IPS-NIHi11 (cell line): ENCODE data around the gene MX2.

Experiments used
- DNase-seq: peaks from one replicate; pipeline ENCODE4 v3.0.0; 2012; ENCODE audit warnings: mixed read lengths, low spot score

MX2 gene

DNA sequence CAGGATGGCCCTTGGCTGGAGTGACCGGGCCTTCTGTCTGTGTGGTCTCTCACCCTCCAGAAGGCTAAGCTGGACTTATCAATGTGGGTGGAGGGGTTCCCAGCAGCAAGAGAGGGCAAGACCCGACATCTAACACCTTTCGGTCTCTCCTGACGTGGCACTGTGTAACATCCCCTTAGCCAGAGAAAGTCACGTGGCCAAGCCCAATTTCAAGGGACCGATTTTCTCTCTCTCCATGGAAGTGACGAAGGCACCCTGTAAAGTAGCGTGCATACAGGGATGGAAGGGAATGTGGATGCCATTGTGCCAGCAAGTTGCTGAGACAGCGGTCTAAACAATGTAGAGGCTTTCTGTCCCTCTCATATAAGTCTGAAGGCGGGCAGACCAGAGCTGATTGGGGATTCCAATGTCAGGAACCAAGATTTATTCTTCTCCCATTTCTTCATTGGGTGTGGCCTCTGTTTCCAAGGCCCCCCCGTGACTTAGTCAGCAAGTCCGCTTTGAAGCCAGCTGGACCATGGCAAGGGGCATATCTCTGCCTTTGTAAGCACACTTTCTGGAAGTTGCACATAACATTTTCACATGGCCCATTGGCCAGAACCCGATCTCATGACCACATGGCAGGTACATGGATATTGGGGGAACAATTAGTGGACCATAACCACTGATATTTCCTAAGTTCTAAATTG is 76.7 kb downstream of the MX2 start:
- no peak for DNase-seq

DNA sequence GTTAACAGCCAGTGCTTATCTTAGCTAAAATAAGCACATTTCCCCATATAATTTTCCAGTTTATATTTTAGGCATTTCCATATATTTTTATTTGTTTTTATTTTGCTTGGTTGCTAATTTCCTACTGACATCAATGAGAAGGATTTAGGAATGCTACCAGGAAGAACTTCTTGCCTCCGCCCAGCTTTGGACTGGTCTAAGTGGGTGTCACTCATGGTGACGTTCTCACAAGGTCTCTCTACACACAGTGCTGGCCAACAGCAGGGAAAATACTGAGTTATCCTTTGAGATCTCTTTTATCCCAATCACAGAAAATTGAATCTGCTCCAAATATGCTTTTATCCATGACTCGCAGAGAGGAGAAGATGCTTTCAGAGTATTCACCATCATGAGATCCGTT is 77.4 kb downstream of the MX2 start:
- DNase-seq = no peak

DNA sequence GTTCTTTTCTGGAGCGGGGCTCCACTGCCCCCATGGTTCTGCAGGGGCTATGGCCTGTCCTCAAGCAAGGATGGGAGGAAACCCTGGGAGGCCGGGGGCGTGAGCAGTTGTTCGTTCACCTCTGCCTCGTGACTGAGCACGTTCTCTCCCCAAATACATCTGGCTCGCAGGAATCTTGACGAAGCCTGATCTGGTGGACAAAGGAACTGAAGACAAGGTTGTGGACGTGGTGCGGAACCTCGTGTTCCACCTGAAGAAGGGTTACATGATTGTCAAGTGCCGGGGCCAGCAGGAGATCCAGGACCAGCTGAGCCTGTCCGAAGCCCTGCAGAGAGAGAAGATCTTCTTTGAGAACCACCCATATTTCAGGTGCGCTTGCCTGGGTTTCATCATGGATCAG is 79.7 kb downstream of the MX2 start:
- no peak for DNase-seq

DNA sequence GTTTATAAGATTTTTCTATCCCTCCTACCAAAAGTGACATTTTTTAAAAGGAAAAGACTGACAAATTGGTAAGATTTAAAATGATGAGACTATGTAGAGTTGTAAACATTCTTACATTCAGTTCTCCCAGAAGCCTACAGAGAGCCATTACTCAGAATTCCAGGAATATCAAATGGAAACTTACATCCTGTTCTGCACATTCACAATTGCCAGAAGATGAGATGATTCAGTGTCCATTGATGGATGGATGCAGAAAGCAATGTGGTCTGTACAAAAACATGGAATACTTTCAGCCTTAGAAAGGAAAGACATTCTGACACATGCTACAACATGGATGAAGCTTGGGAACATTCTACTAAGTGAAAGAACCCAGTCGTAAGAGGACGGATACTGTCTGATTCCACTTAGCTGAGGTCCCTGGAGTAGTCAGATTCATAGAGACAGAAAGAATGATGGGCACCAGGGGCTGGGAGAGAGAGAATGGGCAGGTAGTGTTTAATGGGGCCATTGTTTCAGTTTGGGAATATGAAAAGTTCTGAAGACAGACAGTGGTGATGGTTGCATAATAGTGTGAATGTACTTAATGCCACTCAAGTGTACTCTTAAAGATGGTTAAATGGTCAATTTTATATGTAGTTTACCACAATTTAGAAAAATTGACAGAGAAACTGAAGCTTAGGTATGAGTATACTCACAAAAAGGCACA is 80.8 kb downstream of the MX2 start:
- no peak for DNase-seq

DNA sequence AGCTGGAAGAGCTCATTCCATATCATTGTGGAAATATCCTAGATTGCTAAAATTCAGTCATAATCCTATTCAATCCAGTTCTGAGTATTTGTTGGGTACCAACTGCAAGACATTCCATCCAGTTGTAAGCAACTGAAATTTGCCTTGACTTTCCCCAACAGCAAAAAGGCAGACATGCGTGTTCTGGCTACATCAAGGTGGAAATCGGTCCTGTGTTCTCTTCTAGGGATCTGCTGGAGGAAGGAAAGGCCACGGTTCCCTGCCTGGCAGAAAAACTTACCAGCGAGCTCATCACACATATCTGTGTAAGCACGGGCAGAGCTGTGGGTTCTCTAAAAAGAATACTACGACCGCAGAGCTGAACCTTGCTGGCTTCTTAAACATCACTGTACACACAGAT is 81.7 kb downstream of the MX2 start:
- no peak for DNase-seq

DNA sequence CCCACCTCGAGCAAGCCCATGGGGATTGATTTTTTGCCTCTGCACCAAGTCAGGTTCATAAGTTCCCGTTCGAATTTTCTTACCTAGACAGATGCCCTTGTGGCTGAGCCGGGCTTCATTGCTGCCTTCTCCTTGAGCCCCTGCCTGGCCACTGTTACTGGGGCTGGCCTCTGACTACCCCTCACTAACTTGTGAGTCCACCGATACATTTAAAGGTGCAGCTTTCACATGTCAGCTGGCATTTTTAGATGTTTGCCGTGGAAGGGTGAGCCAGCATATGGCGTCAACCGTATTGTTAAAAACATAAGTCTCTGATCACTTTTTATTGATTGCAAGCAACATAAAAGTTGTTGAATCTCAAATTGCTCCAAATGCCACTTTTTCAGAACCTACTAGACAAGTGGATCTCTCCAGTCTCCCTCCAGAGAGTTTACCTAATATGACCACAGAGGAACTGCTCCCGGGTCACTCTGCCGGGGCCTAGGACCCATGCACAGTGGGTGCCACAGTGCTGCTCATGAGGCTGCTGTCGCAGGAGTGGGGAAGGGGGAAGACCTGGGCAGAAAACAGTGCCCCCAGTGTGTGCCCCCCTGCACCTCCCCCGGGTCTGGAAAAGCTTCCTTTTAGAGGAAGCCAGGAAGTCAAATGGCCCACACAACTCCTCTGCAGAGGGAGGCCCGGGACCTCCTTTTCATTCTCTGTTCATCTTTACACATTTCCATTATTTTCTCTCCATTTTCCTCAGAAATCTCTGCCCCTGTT is 83.1 kb downstream of the MX2 start:
- DNase-seq = no peak

DNA sequence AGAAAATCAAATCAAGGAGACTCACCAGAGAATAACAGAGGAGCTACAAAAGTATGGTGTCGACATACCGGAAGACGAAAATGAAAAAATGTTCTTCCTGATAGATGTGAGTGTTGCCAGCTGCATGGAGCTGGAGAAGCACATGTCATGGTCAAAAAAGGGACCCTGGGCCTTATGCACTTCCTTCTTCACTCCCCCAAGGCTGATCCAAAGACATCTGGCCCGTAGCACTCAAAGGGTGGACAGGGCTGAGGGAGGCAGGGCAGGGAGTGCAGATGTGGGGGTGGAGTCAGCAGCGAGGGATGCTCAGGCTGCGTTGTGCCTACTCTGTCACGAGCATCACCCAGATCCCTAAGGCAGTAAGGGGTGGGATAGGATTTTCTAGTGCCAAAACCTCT is 83.6 kb downstream of the MX2 start:
- DNase-seq = no peak

DNA sequence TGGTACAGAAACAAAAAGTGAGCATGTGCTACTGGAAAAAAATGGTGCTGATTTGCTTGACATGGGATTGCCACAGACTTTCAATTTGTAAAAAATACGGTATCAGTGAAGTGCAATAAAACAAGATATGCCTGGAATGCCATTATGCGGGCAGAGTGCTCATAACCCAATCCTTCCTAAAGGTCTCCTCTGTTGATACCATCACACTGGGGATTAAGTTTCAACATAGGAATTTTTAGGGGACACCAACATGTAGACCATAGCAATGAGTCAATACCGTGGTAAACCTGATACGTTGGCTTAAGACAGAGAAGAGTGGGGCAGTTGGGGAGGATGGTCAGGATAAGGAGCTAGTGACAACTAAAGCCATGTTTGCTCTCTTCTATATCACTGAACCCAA is 84.8 kb downstream of the MX2 start:
- DNase-seq = no peak

DNA sequence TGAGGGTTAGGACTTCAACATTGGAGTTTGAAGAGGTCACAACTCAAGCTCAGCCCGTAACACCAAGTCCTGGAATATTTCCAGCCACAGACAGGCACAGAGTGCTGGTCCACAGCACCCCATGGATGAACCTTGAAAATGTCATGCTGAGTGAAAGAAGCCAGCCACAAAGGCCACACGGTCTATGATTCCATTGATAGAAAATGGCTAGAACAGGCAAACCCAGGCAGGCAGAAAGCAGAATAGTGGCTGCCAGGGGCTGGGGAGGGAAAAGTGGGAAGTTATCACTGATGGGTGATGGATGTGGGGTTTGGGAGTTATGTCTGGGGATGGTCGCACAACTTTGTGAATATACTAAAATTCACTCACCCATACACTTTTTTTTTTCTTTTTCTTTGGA is 85.5 kb downstream of the MX2 start:
- DNase-seq = no peak

DNA sequence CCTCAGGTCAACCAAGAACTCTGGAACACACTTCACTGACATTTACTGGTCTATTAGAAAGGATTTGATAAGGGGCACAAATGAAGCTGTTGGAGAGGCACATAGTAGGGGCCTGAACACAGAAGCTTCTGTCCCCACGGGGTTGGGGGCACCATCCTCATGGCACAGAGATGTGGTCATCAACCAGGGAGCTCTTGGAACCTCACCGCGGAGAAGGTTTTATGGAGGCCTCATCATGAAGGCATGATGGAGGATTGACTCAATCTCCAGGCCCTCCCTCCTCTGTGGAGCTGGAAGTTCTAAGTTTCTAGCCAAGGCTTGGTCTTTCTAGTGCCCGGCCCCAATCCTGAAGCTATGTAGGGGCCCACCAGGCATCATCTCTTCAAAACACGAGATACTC is 87.8 kb downstream of the MX2 start:
- no peak for DNase-seq

DNA sequence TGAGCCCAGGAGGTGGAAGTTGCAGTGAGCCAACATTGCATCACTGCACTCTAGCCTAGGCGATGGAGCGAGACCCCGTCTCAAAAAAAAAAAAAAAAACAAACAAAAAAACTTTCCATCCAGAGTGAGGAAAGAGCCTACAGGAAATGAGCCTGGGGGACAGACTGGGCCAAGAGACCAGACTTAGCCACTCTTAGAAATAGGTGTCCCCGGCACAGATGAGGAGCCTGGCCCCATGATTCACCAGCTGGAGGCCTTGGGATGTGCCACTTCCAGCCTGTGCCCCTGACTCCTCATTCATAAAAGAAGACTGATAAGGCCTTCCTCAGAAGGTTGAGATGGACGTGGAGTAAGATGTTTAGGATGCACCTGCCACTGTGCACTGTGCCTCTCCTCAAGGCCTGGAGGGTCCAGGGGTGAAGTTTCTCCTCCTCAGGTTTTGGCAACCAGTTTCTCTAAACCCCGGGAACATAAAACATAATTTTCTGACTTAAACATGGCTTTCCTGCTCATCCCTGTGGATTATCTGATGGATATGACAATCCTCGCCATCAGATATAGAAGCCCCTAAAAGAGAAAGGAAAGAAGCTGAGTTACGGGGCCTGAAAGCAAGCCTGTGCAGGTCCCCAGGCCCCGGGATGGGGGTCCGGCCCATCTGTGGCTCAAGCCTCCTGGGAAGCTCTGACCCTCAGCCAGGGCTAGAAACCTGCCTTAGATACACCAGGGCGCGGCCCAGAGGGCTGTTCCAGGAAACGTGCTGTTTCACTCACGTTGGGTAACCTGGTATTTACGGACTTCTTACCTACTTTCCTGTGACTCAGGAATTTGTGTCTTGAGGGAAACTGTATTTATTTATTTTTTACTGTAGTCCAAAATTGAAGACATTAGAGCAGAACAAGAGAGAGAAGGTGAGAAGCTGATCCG is 90.2 kb downstream of the MX2 start:
- DNase-seq = no peak

DNA sequence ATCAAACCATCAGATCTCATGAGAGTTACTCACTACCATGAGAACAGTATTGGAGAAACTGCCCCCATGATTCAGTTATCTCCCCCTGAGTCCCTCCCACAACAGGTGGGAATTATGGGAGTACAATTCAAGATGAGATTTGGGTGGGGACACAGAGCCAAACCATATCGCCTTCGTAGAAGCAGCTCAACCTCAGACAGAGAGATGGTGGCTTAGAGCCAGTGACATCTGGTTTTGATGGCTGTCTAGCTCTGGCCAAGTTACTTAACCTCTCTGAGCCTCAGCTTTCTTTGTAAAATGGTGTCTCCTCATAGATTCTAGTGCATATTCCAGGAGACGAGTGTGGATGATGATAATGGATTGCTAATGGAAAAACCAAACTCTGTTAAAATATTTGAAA is 91.4 kb downstream of the MX2 start:
- DNase-seq = no peak

DNA sequence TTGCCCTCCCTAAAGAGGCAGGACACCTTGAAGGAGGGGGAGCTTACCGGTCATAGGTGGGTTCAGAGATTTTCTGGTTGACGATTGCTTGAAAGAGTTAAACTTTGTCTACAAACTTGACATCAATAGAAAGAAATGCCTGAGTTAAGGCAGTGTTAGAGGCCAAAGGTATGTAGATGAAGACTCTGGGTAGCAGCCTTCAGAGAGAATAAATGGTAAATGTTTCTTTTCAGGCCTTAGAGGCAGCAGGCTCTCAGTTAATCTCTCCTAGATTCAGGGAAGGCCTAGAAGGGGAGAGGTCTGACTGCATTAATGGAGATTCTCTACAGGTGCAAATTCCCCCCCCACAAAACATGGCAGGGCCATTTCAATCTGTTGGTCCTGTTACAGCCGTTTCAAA is 91.9 kb downstream of the MX2 start:
- DNase-seq = no peak

DNA sequence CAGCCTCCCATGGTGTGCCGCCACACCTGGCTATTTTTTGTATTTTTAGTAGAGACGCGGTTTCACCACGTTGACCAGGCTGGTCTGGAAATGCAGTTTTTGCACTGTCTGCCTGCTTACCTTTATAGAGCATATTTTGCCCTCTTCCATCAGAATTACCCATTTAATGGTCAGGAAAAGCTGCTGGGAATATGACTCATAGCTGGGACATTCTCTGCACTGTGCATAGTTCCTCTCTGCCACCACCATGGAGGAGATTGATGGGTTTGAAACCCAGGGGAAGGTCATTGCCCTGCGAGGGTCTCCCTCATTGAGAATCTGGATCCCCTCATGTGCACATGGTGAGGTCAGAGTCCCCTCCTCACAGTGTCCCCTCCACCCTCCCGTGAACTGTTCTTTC is 96.3 kb downstream of the MX2 start:
- no peak for DNase-seq

DNA sequence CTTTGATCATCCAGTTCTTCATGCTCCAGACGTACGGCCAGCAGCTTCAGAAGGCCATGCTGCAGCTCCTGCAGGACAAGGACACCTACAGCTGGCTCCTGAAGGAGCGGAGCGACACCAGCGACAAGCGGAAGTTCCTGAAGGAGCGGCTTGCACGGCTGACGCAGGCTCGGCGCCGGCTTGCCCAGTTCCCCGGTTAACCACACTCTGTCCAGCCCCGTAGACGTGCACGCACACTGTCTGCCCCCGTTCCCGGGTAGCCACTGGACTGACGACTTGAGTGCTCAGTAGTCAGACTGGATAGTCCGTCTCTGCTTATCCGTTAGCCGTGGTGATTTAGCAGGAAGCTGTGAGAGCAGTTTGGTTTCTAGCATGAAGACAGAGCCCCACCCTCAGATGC is 96.7 kb downstream of the MX2 start:
- no peak for DNase-seq
